Anterior cingulate cortex (tissue), 58 donors: ENCODE results near the gene MYO9B.

Experiments
- DNase-seq, 58 donors: peaks; one replicate each; lab custom pipeline; 2025; lab: John Stamatoyannopoulos, UW

Gene MYO9B

GRCh38 chr19:17061205-17061604 lies 14.4 kb upstream of the MYO9B start:
- DNase-seq = no peak

- DNase-seq = no peak
Observed at GRCh38 chr19:17061691-17062090, 13.9 kb upstream of the MYO9B start.

- DNase-seq = no peak
Observed at GRCh38 chr19:17063428-17063827, 12.1 kb upstream of the MYO9B start.

DNA sequence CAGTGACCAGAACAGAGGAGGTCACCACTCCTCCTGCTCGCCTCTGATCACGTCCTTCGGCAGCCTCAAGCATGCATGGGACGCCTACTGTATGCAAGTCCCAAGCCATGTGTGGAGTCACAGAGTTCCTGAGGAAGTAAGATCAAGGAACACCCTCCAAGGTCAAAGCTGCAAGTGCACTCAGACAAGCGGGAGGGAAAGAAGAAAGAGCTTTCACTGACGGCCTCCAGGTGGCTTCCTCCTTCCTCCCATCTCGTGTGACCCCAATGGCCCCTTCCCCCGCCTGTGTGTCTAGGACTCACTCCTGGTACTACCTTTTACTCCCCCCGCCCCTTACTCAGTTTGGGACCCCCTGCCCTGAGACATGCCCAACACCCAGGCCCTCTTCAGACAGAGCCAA lies 6.4 kb upstream of the MYO9B start:
- DNase-seq = no peak

GRCh38 chr19:17070421-17070820 lies 5.2 kb upstream of the MYO9B start:
- no peak for DNase-seq

DNA sequence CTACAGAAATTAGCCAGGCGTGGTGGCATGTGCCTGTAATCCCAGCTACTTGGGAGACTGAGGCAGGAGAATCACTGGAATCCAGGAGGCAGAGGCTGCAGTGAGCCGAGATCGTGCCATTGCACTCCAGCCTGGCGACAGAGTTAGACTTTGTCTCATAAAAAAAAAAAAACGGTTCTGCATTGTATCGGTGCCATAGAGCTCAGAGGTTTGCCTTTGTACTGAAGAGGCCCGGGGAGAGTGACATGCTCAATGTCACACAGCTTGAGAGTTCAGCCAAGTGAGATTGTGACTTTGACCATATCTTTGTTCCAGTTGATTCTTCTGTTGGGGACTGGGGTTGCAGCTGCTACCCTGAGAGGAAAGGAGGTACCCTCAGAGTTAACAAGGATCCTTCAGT lies 4.7 kb upstream of the MYO9B start:
- no peak for DNase-seq

- no peak for DNase-seq
Observed at GRCh38 chr19:17073869-17074633, 1.5 kb upstream of the MYO9B start.

GRCh38 chr19:17074634-17075034 lies 943 bp upstream of the MYO9B start:
- no peak for DNase-seq

- DNase-seq = peak in 10 of 58 donors; percentile 33 to 61 (median 47)
Observed at GRCh38 chr19:17075864-17076542, 426 bp downstream of the MYO9B start.

DNA sequence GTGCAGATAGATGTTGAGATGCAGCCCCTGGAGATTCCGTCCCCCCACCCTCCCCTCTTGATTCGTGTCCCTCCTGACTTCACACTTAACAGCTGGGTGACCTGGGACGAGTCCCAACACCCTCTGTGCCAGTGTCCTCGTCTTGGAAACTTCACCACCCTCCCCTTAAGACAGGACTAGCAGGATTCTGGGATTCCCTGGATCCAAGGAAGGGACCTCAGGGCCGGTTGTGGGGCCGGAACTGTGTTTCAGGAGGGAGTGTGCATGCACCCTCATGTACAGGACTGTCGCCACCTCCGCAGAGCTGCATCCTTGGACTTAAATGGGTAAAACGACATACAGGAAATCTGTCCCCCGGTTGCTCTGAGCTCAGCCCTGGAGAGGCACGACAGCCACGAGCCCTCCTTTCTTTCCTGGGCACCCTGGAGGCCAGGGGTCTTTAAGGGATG lies 990 bp downstream of the MYO9B start:
- peak in 6 of 58 donors; percentile 9 to 48 (median 28) for DNase-seq

DNA sequence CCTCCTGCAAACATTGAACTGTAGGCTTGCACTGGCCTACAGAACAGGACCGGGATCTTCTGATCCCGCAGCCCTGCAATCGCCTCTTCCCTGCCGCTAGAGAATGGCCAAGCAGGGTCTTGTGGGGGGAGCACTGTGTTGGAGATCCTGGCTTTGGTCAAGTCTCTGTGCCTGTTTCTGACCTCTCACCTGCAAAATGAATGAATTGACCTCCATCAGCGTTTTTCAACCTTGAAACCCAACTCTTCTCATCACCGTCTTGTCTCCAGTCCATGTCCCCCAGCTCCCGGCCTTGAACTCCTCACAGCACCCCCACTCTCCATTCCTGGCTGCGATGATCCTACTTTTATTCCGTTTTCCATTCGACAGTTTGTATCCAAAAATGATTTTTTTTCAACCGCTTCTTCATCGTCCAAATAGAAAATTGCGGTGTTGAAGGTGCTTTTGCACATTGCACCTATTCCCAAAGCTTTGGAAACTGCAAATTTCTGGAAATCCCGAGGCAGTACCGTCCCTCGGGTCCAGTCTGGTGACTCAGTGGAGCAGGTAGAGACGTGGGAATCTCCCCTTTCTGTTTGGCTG lies 2.0 kb downstream of the MYO9B start:
- DNase-seq = no peak

DNA sequence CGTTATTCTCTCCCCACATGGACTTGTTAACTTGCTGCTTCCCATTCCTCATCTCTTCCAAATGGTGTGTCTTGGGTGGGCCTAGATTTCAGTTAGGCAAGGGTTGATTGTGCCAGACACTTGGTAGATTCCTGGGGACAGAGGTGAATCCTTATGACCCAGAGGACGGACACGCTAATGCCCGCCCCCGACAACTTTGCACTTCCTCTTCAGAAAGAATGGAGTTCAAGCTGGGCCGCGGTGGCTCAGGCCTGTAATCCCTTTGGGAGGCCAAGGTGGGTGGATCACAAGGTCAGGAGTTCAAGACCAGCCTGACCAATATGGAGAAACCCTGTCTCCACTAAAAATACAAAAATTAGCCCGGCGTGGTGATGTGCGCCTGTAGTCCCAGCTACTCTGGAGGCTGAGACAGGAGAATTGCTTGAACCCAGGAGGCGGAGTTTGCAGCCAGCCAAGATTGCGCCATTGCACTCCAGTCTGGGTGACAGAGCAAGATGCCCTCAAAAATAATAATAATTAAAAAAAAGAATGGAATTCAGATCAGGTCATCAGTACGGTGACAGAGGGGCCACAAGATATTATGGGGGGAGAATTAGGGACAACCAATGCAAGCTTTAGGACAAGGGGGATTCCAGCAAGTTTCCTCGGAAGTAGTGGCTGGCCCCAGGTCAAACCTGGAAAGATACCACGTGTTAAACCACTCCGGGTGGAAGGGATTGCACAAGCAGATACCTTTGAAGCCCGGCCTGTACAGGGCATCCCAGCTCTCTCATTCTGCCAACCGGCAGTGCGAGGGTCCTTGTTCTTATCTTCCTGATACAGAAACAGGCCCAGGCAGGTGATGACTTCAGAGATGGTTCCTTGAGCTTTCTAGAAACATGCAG lies 2.7 kb downstream of the MYO9B start:
- no peak for DNase-seq

DNA sequence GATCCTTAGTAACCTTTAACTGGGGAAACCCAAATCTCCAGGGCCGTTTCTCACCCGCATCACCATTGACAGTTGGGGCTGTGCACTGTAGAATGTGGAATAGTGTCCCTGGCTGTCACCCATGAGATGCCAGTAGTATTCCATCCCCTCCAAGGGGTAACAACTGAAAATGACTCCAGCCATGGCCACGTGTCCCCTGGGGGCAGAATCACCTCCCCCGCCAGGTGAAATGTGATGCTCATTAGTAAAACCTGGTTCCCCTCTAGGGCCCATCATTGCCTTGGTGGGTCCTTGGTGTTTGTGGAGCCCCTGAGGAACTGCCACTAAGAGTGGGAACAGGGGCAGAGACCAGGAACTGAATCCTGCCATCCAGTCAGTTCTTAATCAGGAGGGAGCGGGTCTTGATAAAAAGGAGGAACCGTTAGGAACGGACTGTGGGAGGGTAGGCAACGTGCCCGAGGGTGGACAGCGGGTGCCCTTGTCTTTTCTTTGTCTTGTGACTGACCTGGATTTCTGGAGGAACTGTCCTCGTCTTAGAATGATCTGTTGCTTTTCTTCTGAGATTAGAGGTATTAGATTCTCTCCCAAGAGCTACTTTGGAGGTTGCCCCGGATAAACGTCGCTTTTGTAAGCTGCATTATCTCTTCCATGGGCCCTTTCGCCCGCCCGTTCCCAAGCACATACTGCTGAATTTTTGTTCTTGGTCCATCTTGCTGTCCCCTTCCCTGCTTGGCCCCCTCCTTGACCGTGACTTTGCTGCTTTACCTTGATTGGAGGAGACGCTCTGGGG lies 3.5 kb downstream of the MYO9B start:
- peak in 12 of 58 donors; percentile 23 to 69 (median 44) for DNase-seq

DNA sequence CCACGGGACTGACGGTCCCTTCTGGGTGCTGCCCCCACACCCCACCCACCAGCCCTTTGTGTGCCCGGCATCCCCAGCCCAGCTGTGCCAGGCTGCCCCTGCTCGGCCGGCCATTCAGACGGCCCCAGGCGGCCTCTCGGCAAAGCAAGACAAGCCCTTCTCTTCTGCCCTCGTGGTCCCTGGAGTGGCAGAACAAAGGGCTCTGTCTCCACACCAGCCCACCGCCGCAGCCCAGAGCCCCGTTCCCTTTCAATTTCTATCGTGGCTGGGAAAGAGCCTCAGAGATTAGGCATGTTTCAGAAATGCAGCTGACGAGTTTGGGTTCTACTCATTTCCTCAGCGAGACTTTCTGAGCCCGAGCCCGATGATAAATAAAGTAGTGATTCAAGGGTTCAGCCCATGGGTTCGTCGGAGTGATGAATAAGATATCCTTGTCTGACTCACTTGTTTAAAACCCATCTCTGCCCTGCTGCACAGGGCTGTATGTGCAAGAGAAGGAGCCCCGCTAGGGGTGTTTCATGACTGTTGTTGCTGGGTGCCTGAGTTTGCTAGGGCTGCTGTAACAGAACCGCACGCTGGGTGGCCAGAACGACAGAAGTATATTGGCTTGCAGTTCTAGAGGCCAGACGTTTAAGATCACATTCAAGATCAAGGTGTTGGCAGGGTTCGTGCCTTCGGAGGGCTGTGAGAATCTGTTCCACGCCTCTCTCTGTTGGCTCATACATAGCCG lies 4.3 kb downstream of the MYO9B start:
- DNase-seq = peak in 55 of 58 donors; percentile 36 to 88 (median 72)

GRCh38 chr19:17080440-17080801 lies 4.8 kb downstream of the MYO9B start:
- no peak for DNase-seq

DNA sequence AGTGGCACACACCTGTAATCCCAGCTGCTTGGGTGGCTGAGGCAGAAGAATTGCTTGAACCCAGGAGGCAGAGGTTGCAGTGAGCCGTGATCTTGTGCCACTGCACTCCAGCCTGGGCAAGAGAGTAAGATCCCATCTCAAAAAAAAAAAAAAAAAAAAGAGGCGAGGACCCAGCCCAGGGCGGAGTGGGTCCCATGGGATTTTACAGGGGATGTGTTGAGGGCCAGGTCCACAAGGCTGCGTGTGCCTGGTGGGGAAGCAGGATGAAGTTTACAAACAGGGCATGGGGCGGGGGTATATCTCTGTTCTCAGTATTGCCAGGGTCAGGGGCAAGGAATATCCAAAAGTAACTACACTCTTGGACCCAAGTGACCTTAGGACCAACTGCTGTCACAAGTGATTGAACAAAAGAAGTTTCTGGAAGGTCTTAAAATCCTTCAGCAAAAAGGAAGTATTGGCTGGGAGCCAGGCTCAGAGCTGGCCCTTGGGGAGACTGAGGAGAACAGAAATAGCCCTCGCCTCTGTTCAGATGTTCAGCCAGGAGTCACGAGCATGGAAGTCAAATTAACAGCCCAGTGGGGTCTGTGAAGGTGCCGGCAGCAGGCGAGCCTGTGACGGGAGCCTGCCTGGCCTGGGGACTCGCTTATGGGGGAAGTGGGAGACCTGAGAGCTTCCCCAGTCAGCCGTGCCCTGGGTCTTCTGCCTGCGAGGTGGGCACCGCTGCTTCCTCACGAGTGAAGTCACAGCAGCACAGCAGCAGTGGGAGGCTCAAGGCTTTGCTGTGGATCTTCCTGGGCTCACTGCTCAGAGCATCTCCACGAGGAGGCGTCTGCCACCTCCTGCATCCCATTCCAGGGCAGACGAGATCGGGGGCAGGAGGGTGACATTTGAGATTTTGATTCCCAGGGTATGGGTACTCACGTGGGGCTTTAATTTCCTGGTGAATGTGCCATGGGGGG lies 6.4 kb downstream of the MYO9B start:
- DNase-seq = peak in 18 of 58 donors; percentile 8 to 52 (median 25)

DNA sequence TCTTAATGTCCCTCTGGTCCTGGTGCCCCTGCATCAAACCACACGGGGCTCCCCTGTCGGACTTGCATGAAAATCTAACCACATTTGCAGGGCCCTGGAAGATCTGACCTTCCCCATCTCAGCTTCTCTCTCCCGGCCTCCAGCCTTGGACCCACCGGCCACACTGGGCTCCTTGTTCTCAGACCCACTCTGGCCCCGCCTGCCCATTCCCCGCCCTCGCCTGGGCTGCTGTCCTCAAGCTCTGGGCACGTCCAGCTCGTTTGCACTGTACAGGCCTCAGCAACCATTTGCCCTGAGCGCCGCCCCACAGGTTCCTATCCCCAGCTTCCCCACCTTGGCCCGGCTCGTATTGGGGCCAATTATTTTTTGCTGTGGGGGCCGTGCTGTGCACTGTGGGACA lies 10.5 kb downstream of the MYO9B start:
- DNase-seq = peak in 53 of 58 donors; percentile 11 to 90 (median 67)

DNA sequence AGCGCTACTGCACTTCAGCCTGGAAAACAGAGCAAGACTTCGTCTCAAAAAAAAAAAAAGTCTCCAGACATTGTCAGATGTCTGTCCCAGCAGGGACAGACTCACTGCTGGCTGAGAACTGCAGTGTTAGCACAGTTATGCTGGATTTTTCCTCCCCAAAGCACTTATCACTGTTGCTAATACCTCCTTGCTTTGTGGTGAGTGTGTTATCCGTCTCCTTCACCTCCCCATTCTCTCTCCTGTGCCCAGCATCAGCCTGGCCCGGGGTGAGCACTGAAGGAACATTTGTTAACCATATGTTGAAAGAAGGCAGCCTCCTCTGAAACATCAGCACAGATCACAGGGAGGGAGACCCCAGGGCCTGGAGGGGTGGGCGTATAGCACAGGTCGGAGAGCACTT lies 11.3 kb downstream of the MYO9B start:
- DNase-seq = no peak
